Measurements from ENCODE around the gene RAB3IL1. TPM values are rescaled to one million over a fixed set of nuclear protein-coding genes. Genes with fewer than 3 reads are reported as not detected.
A peak's percentile ranks its signal among the peaks of the same experiment; 100 is the strongest.

Gene RAB3IL1
- total and polyA plus RNA-seq, 9 of the 15 experiments (the other 6 are each of a cell fraction or from before 2014, with no cell fraction given): 0.15 to 42.6 (median 15.5) TPM

DNA sequence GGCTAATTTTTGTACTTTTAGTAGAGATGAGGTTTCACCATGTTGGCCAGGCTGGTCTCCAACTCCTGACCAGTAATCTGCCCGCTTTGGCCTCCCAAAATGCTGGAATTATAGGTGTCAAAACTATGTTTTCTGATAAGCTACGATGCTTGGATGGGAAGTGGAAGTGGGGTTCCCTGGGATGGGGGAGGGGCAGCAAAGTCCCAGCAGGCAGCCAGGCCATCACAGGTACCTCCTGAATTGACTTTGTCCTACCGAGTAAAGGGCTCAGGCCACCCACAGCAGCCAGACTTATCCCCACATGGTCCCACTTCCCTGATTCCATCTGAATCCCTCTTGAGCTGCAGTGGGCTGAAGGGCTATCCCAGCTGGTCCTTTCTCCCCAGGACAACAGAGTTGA is 43.2 kb upstream of the RAB3IL1 start:
- H3K9ac ChIP-seq (ENCODE audit: insufficient read depth in 1 of 2, low read depth in 2 of 2, low read length in 2 of 2): no peak overlapping the region; a peak in 1 of 4 replicates
- peaks cover 38 to 45% of the 10 kb centered on the region in 2 experiments for H3K4me1 ChIP-seq (replicated peaks in 1 of 2; ENCODE audit: control insufficient read depth in 2 of 2, insufficient read depth in 2 of 2, low read length in 2 of 2)
- peaks cover 26% of the 10 kb centered on the region for H3K36me3 ChIP-seq (ENCODE audit: control insufficient read depth, insufficient read depth, low read length)
- H3K27me3 ChIP-seq (ENCODE audit: control insufficient read depth in 2 of 2, insufficient read depth in 2 of 2, low read length in 2 of 2): no peaks in the 10 kb centered on the region
- 45% methylated on average over 3 of the region's 3 CpGs for WGBS (ENCODE audit: insufficient coverage, low coverage, missing lambda C conversion rate)
- FAIRE-seq (no peak), ATAC-seq (no peak), DNase-seq (ENCODE audit: extremely low read depth in 1 of 4, low spot score in 3 of 4) (peak in 1 of 4 experiments; percentile 4)
- no peak overlapping the region for H2AFZ ChIP-seq (ENCODE audit: low read depth, low read length)
- no peaks in the 10 kb centered on the region for H3K9me3 ChIP-seq (replicated peaks; ENCODE audit: control insufficient read depth, insufficient read depth, low read depth, low read length)
- POLR2A ChIA-PET: interaction anchor here (0.6 to 11.8 kb wide), 8 partner anchors 11 to 244 kb away, joined by 3 to 327 read pairs (median 4); partner anchors contain the start of gene BEST1
- intact Hi-C loops (cut with micrococcal nuclease) (no loop called here), in situ Hi-C loops (cut with MboI) (no loop called here)
- peaks cover 29% of the 10 kb centered on the region for H4K20me1 ChIP-seq (replicated peaks; ENCODE audit: control insufficient read depth, insufficient read depth, low read length)
- no peak overlapping the region for H3K4me2 ChIP-seq (ENCODE audit: insufficient read depth, low read length)
- H3K79me2 ChIP-seq (ENCODE audit: control insufficient read depth, insufficient read depth, low read length): peaks cover 22% of the 10 kb centered on the region
- CTCF ChIA-PET (ENCODE audit: low intra/inter-chr PET ratio): no interaction called here
- H3K4me3 ChIP-seq: no peak overlapping the region
- peaks cover 6% of the 10 kb centered on the region for H3K9me1 ChIP-seq (ENCODE audit: control insufficient read depth, insufficient read depth, low read length)
- TF ChIP-seq ZNF174 (CRISPR knock-in tag; IDR thresholded peaks at IDR 0.05) (no peak), KDM4B (IDR thresholded peaks at IDR 0.05; ENCODE audit: borderline replicate concordance in 2 of 2, low read depth in 1 of 2) (no peak), WHSC1 (IDR thresholded peaks at IDR 0.05; ENCODE audit: low read length) (no peak), TAF1 (IDR thresholded peaks at IDR 0.05; ENCODE audit: control insufficient read depth, extremely low read depth, insufficient read depth, low read length, severe bottlenecking) (no peak), TEAD2 (tag; IDR thresholded peaks at IDR 0.05) (no peak), ZNF589 (CRISPR knock-in tag; IDR thresholded peaks at IDR 0.05; ENCODE audit: low read depth) (no peak), IRF2 (CRISPR knock-in tag; IDR thresholded peaks at IDR 0.05) (no peak), MTA2 (IDR thresholded peaks at IDR 0.05; ENCODE audit: low read depth) (no peak), NFIX (CRISPR knock-in tag; IDR thresholded peaks at IDR 0.05; ENCODE audit: low read depth) (no peak), ZFP36 (IDR thresholded peaks at IDR 0.05; ENCODE audit: low read depth, low read length, partially characterized antibody) (no peak), E2F3 (CRISPR knock-in tag; IDR thresholded peaks at IDR 0.05) (no peak), PTTG1 (tag; IDR thresholded peaks at IDR 0.05; ENCODE audit: low read depth) (no peak), HMGN3 (IDR thresholded peaks at IDR 0.05; ENCODE audit: borderline replicate concordance, extremely low read depth, insufficient read length, low read depth, low read length) (no peak), PTRF (tag; IDR thresholded peaks at IDR 0.05) (no peak)
- no TSS peak for BruUV-seq (replicated peaks)
- H3K27ac ChIP-seq (ENCODE audit: extremely low read depth, low read depth, low read length): no peak overlapping the region

Measured in K562 (cell line).